ENCODE measurements around the gene GNG8. TPM values are rescaled to one million over a fixed set of nuclear protein-coding genes. Genes with fewer than 3 reads are reported as not detected.
"Not testable (repeated sequence)": the region's sequence is repeated elsewhere in the genome, so short reads cannot be mapped to it uniquely, and the experiment has no call there.

The GNG8 gene
- total RNA-seq, 6 experiments from 2014 or later = not detected

DNA sequence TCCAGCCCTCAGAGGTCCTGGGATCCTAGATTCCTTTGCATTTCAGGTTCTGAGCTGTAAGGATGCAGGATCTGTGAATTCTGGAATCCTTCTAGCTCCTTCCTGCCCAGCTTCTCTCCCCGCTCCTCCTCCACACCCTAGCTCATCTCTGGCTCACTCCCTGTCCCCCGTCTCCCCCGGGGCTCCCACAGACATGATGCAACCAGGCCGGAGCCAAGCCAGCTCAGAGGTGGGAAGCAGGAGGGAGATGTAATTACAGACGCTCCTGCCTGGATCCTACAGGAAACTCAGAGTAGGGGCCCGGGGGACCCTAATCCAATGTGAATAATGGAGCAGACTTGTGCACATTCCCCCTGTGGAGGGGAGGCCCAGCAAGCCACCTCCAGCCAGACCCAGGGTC, 4.5 kb downstream of the GNG8 start:
- Mint-ChIP-seq H3K36me3 (ENCODE audit: low read depth) (no peaks in the 10 kb centered on the region), H3K9me3 (no peaks in the 10 kb centered on the region), H3K27ac (peak overlapping the region; percentile 71; the same call in 1 of the 2 replicates), H3K4me3 (peak overlapping the region; percentile 5; the same call in 1 of the 2 replicates), H3K27me3 (ENCODE audit: insufficient read depth) (no peaks in the 10 kb centered on the region; the same call in 1 of the 2 replicates), H3K4me1 (ENCODE audit: low read depth) (peaks cover 28% of the 10 kb centered on the region)
- TF ChIP-seq, protein P1, sequence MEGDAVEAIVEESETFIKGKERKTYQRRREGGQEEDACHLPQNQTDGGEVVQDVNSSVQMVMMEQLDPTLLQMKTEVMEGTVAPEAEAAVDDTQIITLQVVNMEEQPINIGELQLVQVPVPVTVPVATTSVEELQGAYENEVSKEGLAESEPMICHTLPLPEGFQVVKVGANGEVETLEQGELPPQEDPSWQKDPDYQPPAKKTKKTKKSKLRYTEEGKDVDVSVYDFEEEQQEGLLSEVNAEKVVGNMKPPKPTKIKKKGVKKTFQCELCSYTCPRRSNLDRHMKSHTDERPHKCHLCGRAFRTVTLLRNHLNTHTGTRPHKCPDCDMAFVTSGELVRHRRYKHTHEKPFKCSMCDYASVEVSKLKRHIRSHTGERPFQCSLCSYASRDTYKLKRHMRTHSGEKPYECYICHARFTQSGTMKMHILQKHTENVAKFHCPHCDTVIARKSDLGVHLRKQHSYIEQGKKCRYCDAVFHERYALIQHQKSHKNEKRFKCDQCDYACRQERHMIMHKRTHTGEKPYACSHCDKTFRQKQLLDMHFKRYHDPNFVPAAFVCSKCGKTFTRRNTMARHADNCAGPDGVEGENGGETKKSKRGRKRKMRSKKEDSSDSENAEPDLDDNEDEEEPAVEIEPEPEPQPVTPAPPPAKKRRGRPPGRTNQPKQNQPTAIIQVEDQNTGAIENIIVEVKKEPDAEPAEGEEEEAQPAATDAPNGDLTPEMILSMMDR (IDR thresholded peaks at IDR 0.05) = no peak
- DNase-seq = peak; percentile 72

DNA sequence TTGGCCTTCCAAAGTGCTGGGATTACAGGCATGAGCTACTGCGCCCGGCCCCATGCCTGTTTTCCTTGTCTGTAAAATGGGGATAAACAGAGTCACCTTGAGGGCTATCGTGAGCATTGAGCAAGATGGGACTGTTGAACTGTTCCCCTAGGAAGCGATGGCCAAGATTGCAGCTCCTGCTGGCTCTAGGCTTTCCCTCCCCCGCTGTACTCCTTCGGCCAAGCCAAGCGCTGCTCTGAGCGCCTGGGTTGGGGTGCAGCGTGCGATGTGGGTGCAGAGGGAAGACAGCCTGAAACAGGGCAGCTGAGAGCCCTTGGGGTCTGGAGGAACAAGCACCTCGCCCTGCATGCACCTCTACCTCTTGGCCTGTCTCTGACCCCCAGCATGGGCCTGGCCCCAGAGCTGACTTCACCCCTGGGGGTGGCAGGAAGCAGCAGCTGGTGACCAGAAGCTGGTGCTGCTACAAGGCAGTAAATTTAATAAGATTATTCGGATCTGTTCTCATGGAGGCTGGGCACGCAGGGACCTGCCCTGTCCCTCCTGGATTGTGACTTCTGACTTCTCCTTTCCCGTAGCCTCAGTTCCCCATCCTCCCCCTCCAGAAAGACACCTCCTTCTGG, 5.3 kb downstream of the GNG8 start:
- DNase-seq = no peak
- no peaks in the 10 kb centered on the region for H3K9me3 Mint-ChIP-seq
- H3K27me3 Mint-ChIP-seq (ENCODE audit: insufficient read depth) = no peaks in the 10 kb centered on the region; the same call in 1 of the 2 replicates
- no peaks in the 10 kb centered on the region for H3K36me3 Mint-ChIP-seq (ENCODE audit: low read depth)
- H3K4me1 Mint-ChIP-seq (ENCODE audit: low read depth) = peaks cover 33% of the 10 kb centered on the region
- TF ChIP-seq, protein P1 (IDR thresholded peaks at IDR 0.05) = no peak
- H3K4me3 Mint-ChIP-seq = no peak overlapping the region
- H3K27ac Mint-ChIP-seq = peak overlapping the region; percentile 71; the same call in 1 of the 2 replicates

- DNase-seq = no peak
- Mint-ChIP-seq H3K4me1 (ENCODE audit: low read depth) (peaks cover 44% of the 10 kb centered on the region), H3K36me3 (ENCODE audit: low read depth) (no peaks in the 10 kb centered on the region), H3K27ac (no peak overlapping the region), H3K27me3 (ENCODE audit: insufficient read depth) (no peaks in the 10 kb centered on the region; the same call in 1 of the 2 replicates), H3K9me3 (no peaks in the 10 kb centered on the region), H3K4me3 (no peak overlapping the region)
- TF ChIP-seq, protein P1 (IDR thresholded peaks at IDR 0.05) = no peak
Observed at GRCh38 chr19:46629546-46630025, 6.4 kb downstream of the GNG8 start.

- not testable (repeated sequence) for DNase-seq; H3K4me3 Mint-ChIP-seq; H3K36me3 Mint-ChIP-seq (ENCODE audit: low read depth); H3K27me3 Mint-ChIP-seq (ENCODE audit: insufficient read depth); H3K27ac Mint-ChIP-seq; H3K9me3 Mint-ChIP-seq
- H3K4me1 Mint-ChIP-seq (ENCODE audit: low read depth) = peaks cover 50% of the 10 kb centered on the region
Observed at GRCh38 chr19:46628970-46629369, 7.0 kb downstream of the GNG8 start.

DNA sequence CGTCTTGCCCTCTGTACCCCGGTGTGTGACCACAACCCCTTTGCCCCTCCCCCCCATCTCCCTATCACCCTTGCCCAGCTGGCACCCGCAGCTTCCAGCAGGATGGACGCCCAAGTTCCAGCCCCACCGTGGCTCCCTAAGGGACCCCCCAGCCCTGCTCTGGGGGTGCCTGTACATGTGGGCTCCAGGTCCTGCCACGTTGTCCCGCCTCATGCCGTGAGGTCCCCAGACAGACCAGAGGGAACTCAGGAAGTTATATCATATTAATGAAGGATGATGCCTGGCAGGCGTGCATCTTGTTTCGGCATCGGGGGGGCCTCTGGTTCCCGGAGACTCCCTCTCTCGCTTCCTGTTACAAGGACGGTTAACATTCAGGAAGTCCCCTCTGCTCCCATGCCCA, 9.6 kb downstream of the GNG8 start:
- H3K9me3 Mint-ChIP-seq = no peaks in the 10 kb centered on the region
- peak overlapping the region; percentile 43 for H3K27ac Mint-ChIP-seq
- H3K27me3 Mint-ChIP-seq (ENCODE audit: insufficient read depth) = peaks cover 1% of the 10 kb centered on the region
- TF ChIP-seq, protein P1 (IDR thresholded peaks at IDR 0.05) = no peak
- H3K4me3 Mint-ChIP-seq = no peak overlapping the region
- H3K4me1 Mint-ChIP-seq (ENCODE audit: low read depth) = peaks cover 44% of the 10 kb centered on the region
- DNase-seq = no peak
- peaks cover 6% of the 10 kb centered on the region; the same call in 1 of the 2 replicates for H3K36me3 Mint-ChIP-seq (ENCODE audit: low read depth)

- Mint-ChIP-seq H3K9me3 (no peaks in the 10 kb centered on the region), H3K4me1 (ENCODE audit: low read depth) (peaks cover 44% of the 10 kb centered on the region), H3K27me3 (ENCODE audit: insufficient read depth) (peaks cover 1% of the 10 kb centered on the region), H3K36me3 (ENCODE audit: low read depth) (peaks cover 10% of the 10 kb centered on the region; the same call in 1 of the 2 replicates), H3K4me3 (peak overlapping the region; percentile 94), H3K27ac (peak overlapping the region; percentile 99)
- TF ChIP-seq, protein P1 (IDR thresholded peaks at IDR 0.05) = no peak
- no peak for DNase-seq
Observed at GRCh38 chr19:46625731-46626130, 10.3 kb downstream of the GNG8 start.
